ENCODE measurements around the gene CCDC38.
A peak's percentile ranks its signal among the peaks of the same experiment; 100 is the strongest.

The CCDC38 gene

DNA sequence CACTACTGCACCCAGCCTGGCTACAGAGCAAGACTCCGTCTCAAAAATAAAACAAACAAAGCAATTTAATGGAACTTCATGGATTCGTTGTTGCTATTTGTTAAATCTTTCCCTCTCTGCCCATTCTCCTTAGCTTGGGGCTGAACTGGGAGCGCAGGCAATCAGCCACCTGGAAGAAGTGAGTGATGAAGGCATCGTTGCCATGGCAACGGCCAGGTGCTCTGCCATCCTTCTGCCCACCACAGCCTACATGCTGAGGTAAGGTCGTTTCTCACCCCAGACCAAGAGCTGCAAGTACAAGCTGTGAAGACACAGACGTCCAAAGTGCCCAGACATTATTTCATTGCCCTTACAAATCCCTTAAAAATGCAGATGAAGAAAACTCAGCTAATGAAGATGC, 19.8 kb upstream of the CCDC38 start:
- no peak for DNase-seq (ENCODE audit: low spot score)

DNA sequence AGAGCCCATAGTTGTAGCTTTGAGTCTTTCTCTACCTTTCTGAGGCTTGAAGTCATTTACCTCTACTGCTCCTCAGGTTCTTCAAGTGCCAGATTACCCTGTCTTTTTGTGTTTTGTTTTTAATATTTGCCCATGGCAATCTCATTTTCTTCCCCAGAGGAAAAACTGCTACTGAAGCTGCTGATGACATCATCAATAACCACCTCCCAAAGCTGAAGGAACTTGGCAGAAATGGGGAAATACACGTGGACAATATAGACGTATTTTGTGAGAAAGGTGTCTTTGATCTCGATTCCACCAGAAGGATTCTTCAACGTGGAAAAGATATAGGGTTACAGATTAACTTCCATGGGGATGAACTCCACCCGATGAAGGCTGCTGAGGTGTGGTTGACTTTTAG, 17.8 kb upstream of the CCDC38 start:
- no peak for DNase-seq (ENCODE audit: low spot score)

DNA sequence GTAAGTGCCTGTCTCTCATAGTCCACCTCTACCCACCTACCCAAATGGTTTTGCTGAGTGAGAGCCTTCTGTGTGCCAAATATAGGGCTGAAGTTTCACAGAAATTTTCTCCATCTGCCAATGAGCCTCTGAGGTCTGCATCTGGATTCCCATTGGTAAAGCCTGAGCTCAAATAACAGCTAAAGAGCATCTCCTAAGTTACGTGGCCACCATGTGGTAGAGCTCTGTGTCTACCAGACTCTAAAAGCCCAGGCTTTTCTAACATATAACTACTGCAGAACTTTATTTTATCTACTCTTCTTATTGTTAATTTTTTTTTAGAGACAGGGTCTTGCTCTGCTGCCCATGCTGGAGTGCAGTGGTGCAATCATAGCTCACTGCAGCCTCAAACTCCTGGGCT, 16.7 kb upstream of the CCDC38 start:
- no peak for DNase-seq (ENCODE audit: low spot score)

DNA sequence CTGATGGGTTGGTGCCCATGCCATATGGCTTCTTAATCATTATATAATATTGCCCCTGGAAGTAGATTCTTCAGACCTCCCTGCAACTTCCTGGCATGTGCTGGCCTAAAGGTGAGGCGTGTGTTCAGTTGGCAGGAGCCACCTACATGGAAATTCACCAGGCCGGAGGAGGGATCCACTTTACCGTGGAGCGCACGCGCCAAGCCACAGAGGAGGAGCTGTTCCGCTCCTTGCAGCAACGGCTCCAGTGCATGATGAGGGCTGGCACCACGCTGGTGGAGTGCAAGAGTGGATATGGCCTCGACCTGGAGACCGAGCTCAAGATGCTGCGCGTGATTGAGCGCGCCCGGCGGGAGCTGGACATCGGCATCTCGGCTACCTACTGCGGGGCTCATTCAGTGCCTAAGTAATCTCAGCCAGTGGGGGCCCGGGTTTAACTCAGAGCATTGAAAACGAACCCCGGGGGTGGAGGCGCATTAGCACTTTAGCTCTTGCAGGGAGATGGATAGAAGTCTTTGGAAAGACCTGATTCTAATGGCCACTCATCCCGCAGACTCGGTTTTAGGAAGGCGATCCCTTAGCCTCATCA, 14.2 kb upstream of the CCDC38 start:
- no peak for DNase-seq (ENCODE audit: low spot score)

DNA sequence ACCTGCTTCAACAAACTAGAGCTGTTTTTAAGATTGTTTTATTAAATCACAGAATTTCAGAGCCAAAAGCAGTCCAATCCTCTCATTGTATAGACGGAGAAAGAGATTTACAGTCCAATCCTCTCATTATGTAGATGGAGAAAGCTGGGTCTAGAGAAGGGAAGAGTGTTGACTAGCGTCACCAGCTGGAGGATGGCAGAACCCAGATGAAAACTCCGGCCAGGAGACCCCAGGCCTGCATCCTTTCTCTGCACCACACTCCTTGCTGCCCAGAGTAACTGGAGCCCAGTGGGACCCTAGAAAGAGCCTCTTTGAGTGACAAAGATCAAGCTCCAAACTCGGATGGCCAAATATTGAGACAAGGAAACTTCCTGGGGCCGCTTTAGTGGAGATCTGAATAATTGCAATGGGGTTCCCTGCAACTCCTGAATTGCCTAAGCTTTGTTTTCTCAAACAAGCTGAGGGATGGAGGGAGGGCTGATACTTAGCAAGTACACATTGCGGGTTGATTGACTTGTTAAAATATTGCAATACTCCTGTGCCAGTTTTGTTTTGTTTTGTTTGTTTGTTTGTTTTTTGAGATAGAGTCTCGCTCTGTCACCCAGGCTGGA, 13.2 kb upstream of the CCDC38 start:
- DNase-seq (ENCODE audit: low spot score), result no peak

DNA sequence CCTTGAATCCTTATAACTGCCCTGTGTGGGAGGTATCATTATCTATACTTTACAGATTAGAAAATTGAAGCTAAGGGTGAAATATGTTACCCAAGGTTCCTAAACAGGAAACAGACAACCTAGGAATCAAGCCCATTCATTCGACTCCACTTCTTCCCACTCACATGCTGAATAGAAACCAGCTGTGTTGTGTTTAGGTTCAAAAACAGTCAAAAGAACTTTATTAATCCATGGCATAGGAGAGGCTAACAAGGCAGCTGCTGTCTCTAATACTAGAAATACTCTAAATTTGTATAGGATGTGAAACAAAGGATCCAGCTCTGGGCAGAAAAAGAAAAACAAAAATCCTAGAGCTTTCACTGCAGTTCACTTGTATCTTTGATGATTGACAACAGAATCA, 10.6 kb upstream of the CCDC38 start:
- DNase-seq (ENCODE audit: low spot score), result no peak

DNA sequence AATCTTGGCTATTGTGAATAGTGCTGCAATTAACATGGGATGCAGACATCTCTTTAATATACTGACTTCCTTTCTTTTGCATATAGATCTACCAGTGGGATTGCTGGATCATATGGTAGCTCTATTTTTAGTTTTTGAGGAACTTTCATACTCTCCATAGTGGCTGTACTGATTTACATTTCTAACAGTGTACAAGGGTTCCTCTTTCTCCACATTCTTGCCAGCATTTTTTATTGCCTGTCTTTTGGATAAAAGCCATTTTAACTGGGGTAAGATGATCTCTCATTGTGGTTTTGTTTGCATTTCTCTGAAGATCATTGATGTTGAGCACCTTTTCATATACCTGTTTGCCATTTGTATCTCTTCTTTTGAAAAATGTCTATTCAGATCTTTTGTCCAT, 9.1 kb upstream of the CCDC38 start:
- DNase-seq (ENCODE audit: low spot score), result no peak

DNA sequence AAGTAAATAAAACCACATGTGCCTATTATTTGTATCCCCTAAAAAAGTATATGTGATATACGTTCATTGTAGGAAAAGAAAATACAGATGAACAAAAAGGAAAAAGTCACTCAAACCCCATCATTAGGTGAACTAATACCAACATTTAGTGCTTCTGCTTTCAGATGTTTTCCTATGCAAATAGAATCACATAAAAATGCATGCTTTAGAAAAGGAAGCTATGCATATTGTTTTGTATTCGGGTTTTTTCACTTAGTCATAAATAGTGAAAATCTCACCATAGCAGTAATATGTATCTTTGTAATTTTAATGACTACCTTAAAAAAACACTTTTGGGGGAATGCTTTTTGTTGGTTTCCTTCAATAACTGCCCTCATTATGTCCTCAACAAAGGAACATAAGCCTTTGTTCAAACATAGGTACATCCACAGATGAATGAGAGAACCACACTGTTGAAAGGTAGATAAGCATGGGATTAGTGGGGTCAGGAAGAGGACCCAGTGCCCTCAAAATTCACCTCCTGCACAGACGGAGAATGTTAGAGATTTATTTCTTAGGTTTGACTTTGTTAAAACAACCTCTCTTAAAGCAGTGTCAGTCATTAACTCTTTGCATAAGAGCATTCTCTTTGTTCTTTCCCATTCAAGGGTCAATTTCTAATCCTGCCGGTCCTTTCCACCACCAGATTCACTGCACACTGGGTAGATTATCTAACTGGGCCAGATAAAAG, 7.2 kb upstream of the CCDC38 start:
- DNase-seq (ENCODE audit: low spot score), result no peak

DNA sequence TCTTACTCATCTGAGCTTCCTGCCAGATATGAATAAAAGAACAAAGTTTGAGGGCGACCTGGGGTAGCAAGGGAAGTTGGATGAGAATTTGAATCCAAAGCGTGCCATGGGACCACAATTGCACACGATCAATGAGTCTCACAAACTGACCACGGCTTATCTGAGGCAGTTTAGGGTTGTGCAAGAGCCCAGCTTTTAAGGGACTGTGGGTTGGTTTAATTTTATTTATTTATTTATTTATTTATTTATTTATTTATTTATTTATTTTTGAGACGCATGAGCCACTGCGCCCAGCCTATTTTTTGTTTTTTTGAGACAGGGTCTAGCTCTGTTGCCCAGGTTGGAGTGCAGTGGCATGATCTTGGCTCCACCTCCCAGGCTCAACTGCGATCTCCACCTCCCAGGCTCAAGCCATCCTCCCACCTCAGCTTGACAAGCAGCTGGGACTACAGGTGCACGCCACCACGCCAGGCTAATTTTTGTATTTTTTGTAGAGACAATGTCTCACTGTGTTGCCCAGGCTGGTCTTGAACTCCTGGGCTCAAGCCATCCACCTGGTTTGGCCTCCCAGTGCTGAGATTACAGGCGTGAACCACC, 1.8 kb upstream of the CCDC38 start:
- no peak for DNase-seq (ENCODE audit: low spot score)

DNA sequence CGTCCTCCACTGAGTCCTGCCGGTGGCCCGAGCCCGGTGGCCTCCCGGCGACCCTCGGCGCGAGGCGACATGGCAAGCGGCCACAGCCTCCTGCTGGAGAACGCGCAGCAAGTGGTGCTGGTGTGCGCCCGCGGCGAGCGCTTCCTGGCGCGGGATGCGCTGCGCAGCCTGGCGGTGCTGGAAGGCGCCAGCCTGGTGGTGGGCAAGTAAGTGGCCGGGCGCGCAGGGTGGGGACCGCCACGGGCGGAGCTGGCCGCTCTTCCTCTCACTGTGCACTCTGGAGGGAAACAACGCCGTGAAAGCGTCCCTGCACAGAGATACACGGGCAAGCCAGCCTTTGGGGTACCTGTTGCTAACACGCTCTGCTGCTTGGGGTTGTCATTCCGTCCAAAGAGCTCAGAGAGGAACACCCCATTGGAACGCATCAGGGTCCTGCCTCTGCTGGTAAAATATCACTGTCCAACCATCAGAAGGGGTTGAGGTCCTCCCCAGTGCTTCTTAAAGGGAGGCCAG, 972 bp upstream of the CCDC38 start, which contains the start of gene AMDHD1:
Gene AMDHD1 (plus strand): TSS at position 2 of the 513 bp plus-strand sequence. CDS start 68 bp downstream, at position 70.
- peak; percentile 60 for DNase-seq (ENCODE audit: low spot score)

DNA sequence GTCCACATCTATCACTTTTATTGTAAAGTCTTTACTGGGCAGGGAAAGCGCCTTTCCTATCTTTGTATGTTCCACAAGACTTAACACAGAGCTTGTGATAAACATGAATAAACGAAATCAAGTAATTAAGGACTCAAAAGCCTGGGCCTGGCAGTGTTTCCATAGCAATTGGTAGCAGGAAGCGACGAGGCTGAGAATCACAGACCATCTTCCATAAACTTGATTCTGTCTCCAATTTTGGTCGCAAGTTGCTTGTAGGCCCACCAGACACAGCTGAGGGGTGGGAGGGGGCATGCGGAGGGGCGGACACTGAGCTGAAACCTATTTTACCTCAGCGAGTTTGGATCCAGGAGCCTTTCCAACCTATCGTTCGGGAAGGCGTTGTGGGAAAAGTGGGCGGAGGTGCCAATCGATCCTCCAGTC, 302 bp downstream of the CCDC38 start:
- no peak for DNase-seq (ENCODE audit: low spot score)

DNA sequence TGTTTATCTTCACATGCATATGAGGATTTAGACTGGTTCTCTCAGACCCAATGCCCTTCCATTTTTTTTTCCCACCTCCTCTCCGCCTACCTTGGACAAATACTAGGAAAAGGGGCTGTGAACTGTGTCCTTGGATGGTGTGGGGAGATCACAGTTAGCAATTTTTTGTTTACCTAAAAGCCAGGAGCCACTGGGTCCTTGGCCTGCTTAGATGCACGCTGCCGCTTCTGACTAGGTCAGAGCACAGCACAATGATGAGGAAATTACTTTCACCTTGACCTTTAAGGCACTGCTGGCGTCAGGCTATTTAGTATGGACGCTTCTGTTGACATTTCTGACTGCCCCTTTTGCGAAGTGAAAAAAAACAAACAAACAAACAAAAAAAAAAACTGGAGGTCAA, 1.9 kb downstream of the CCDC38 start:
- no peak for DNase-seq (ENCODE audit: low spot score)

DNA sequence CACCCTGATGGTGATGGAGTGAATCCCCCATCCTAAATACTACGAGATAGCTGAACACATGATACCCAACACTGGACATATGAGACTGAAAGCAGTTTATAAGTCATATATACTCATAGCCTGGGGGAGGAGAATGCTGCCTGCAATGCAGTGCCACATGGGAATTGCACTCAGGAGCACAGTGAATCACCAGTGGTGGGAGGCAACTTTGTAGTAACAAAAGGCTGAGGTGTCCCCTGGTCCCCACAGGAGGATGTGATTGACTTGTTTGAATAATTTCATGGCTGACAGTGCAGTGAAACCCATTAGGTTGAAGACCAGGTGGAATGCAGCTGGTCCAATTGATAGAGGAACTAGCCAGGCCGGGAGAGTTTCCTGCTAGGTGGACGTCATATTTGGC, 20.2 kb downstream of the CCDC38 start:
- no peak for DNase-seq (ENCODE audit: low spot score)

DNA sequence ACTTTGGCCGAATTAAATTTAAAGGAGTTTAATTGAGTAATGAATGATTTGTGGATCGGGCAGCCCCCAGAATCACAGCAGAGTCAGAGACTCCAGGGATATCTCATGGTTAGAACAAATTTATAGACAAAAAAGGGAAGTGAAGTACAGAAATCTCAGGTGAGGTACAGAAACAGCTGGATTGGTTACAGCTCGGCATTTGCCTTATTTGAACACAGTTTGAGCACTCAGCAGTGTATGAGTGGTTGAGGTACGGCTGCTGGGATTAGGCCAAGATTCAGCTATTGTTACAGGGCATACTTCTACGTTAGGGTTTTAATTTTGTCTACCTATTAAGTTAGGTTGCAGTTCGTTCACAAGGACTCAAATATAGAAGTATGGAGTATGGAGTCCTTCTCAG, 23.3 kb downstream of the CCDC38 start:
- DNase-seq (ENCODE audit: low spot score), result no peak

DNA sequence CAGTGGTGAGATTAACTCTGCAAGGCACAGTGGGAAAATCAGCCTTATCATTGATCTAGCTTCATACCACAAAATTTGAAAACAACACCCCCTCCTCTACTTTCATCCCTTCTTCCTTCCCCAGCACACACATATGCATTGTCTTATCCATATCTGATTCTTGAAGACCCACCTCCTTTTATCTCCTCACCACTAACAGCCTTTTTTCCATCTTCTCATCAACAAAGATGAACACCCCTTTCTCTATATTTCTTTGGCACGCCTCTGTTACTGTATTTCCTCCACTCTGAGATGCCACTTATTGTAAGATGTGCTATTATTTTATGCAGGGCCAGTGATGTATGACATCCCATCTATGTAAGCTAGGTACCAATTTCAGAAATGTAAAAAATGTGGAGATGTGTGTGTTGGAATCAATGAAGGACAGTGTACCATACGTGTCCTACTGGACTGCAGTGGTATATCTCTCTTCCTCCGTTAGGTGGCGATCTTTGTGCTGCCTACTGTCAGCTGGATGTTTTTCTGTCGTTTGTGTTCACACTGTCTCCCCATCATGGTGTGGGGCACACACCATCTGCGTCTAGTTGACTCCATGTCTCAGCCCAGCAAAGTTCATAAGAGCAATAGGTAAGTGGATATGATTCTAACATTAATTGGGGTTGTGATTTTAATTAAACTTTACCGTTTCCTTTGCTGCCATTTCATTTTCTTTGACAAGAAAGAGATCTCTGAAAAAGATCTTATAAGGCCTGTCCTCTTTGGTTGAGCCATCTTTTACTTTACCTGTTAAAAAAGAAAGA, 24.0 kb downstream of the CCDC38 start:
- peak; percentile 83 for DNase-seq (ENCODE audit: low spot score)

DNA sequence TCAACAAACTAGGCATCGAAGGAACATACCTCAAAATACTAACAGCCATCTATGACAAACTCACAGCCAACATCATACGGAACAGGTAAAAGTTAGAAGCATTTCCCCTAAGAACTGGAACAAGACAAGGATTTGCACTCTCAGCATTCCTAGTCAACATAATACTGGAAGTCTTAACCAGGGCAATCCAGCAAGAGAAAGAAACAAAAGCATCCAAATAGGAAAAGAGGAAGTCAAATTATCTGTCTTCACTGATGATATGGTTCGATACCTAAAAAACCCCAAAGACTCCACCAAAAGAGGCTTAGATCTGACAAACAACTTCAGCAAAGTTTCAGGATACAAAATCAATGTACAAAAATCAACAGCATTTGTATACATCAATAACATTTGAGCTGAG, 32.5 kb downstream of the CCDC38 start:
- no peak for DNase-seq (ENCODE audit: low spot score)

DNA sequence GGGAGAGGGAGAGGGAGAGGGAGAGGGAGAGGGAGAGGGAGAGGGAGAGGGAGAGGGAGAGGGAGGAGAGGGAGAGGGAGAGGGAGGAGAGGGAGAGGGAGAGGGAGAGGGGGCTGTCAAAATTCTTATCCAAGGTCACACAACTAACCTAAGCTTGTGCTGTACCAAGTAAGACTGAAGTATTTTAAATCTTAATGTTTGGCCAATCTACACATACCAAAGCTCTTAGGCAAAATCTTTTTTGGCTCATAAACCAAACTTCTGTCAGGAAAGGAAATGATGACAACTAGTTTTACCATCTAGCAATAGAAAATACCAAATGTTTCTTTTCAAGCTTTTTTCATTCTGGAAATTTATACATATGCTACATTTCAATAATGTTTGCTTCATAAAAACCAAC, 33.8 kb downstream of the CCDC38 start:
- no peak for DNase-seq (ENCODE audit: low spot score)

DNA sequence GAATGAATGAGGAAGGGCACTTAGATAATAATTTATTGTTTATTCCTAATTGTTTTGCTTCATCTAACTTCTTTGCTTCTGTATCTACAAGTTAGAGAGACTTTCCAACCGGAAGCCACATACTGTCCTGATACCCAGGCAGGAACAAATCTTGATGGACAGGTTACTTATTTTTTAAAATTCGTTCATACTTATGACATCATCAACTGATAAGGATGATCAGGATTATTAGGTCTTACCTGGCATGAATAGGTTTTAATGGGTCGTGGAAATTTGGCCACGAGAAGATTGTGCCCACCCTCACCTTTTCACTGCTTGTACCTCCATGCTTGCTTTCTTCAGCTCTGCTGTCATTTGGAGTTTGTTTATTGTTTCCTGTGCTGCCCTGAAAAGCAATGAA, 44.3 kb downstream of the CCDC38 start:
- no peak for DNase-seq (ENCODE audit: low spot score)

DNA sequence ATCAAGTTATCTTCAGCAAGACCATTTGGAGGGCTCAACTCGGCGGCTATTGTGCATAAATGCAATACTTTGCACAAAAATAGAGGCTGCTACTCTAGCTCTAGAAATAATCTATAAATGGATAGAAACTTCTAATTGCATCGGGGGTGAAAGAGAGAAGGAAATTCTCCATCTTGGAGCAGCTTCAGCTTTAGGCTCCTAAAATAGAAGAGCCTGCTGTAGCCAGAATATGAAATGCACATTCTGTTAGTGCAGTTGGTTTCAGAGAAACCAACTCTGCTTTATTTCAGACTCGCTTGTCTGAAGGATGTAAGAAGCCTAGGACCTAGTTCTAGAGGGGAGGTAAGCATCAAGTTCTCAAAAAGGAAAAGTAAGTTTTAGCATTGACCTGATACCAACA, 45.6 kb downstream of the CCDC38 start:
- DNase-seq (ENCODE audit: low spot score), result peak; percentile 4

DNA sequence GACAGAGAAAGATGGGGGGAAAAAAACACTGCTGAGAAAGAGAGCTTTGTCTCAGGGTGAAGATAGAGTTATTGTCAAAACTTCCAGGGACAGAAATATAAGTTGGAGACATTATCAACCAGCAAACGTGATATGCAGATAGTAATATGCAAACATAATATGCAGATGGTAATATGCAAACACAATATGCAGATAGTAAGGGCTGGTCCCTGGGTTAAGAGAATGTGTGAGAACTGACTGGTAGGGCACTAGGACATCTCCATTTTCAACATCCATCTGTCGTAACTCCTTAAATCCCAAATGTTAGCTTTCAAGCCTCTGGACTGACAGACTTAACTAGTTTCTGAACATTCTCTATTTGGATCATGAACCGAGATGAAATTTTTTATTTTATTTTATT, 51.5 kb downstream of the CCDC38 start:
- no peak for DNase-seq (ENCODE audit: low spot score)

DNA sequence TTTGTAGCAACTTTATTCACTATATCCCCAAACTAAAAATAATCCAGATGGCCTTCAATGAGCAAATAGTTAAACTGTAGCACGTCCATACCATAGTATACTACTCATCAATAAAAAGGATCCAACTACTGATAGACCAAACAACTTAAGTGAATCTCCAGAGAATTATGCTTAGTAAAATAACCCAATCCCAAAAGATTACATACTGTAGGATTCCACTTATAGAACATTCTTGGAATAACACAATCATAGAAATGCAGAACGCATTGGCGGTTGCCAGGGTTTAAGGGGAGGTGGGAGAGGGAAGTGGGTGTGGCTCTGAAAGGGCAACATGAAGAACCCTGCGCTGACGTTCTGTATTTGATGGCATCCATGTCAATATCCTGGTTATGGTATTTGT, 55.1 kb downstream of the CCDC38 start:
- no peak for DNase-seq (ENCODE audit: low spot score)

DNA sequence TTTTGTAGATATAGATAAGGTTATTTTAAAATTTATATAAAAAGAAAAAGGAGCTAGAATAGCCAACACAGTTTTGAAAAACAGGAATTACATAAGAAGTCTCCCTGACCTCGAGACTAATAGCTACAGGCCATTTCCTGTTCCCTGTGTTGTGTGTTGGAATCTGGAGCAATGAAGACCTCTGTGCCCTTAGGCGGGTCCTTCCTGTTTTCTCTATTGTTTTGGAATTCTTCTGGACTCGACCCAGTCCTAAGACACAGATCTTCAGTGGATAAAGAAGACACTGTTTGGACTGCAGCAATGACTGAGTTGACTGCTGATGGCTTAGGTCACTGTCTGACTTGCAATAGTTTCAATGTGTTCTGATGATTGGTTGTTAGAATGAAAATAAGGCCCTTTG, 57.4 kb downstream of the CCDC38 start:
- DNase-seq (ENCODE audit: low spot score), result no peak

Measured in Ammon's horn (tissue), 1 donor.